ENCODE data around the gene GPR142.
A peak's percentile ranks its signal among the peaks of the same experiment; 100 is the strongest.

The GPR142 gene, protein sequence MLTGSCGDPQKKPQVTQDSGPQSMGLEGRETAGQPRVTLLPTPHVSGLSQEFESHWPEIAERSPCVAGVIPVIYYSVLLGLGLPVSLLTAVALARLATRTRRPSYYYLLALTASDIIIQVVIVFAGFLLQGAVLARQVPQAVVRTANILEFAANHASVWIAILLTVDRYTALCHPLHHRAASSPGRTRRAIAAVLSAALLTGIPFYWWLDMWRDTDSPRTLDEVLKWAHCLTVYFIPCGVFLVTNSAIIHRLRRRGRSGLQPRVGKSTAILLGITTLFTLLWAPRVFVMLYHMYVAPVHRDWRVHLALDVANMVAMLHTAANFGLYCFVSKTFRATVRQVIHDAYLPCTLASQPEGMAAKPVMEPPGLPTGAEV

DNA sequence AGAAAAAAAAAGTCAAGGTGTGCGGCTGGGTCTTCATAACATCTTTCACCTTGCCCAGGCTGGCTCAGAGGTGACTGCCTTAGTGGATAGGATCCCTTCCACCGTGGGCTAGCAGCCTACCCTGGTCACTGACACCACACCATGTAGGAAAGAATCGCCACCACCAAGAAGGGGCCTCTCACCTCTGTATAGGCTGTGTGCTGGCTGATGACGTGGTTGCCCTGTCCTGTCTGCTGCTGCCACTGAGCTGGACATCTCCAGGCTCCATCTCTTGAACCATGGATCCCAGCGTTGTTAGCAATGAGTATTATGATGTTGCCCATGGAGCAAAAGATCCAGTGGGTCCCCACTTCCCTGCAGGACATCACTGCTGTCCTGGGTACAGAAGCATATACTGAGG is at the start of gene GPR142:
TSS of gene GPR142 (plus strand) at position 301 of the 400 bp plus-strand sequence. CDS start 2,035 bp downstream, outside the sequence.
- no peak for DNase-seq (ENCODE audit: low read depth)

DNA sequence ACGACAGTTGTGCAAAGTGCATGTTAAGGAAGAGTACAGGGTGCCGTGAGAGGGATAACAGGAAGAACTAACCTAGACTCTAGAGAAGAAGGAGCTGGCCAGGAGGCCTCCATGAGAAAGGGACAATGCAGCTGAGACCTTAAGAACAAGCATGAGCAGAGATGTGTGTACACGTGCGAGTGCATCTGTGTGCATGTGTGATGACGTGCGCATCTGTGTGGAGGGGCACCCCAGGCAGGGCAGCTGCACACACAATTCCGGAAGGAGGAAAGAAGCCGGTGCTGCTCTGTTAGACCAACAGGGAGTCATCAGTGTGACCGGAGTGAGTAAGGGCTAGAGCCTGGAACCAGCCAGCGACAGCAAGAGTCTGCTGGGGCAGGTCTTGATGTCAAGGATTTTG is 48.9 kb upstream of the GPR142 start:
- DNase-seq (ENCODE audit: low read depth), result no peak

DNA sequence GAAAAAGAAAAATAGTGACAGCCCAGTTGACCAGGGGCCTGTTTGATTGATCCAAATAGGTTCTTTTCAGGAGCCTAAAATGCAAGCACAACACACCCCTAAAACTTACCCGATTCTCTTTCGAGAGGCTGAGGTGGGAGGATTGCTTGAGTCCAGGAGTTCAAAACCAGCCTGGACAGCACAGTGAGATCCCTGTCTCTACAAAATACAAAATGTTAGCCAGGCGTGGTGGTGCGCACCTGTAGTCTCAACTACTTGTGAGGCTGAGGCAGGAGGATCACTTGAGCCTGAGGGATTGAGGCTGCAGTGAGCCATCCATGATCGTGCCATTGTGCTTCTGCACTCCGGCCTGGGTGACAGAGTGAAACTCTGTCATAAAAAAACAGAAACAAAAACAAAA is 42.8 kb upstream of the GPR142 start:
- DNase-seq (ENCODE audit: low read depth), result no peak

DNA sequence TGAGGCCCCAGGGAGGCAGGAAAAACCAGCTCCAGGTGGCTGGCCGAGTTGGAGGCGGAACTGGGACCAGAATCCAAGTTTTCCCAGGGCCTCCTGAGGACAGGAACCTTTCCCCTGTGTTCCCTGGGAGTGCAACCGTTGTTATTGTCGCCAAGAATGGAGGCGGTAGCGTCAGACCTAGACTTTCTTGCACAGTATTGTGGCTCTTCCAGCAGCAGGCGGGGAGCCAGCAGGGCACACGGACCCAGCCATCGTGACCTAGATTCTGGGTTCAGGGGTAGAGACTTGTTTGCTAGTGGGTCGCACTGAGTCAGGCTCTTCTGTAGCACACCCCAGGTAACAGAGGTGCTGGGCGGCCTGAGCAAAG is 41.9 kb upstream of the GPR142 start:
- DNase-seq (ENCODE audit: low read depth), result no peak

DNA sequence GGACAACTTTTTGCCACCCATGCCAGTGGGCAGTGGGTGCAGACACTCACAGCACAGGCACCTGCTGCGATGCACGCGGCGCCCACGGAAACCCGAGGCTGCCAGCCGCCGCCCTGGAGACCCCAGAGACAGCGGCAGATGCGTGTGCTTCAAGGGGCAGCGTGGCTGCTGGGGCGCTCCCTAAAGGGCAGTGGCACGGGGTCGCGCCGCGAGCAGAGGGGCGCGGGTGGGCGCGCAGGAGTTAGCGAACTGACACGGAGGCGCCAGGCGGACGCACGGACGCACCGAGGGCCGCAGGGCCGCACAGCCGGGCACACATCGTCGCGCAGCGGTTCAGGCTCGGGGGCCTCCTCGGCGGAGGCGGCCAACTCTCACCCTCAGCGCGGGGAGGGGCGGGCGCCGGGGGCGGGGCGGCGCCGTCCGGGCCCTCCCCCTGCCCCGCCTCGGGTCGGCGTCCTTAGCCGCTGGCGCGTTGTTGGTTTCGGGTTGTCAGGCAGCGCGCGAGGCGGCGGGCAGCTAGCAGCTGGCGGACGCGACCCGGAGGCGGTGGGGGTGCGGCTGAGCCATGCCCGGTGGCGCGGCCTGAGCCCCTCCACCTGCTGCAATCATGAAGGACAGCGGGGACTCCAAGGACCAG is 41.4 kb upstream of the GPR142 start, which contains the start of gene KIF19:
TSS of gene KIF19 (plus strand) at position 484 of the 637 bp plus-strand sequence. CDS start at position 608, 124 bp downstream.
- peak; percentile 37 for DNase-seq (ENCODE audit: low read depth)

DNA sequence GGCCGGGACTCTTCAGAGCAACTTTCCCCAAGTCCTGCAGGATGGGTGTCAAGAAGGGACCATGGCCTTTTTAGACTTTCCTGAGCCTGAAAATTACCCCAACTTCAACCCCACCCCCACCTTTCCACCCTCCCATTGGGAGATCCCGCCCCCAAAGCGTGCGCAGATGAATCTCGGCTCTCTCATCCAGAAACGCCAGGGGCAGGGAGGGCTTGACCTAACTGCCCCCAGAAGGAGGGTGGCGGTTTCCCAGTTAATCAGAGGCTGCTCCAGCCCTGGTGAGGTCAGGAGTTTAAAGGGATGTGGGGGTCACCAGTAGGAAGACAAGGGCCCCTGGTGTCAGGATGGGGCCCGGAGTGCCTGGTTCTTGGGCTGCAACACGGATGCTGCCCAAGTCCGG is 40.8 kb upstream of the GPR142 start:
- DNase-seq (ENCODE audit: low read depth), result no peak

DNA sequence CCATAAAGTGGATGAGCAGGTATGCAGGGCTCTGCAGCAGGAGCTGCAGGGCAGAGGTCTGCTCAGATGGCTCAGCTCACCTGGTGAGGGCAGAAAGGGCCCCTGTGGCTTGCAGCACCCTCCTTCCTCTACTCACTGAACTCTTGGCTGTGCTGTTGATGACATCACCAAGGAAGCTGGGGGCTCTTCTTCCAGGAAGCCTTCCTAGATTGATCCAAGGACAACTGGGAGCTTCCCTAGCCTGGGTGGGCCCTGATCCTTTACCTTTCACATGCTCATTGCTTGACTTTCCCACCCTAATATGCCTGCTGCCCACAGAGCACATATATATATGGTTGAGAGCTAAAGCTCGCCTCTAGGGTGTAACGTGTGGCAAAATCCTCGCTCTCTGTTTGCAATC is 38.8 kb upstream of the GPR142 start:
- DNase-seq (ENCODE audit: low read depth), result no peak

DNA sequence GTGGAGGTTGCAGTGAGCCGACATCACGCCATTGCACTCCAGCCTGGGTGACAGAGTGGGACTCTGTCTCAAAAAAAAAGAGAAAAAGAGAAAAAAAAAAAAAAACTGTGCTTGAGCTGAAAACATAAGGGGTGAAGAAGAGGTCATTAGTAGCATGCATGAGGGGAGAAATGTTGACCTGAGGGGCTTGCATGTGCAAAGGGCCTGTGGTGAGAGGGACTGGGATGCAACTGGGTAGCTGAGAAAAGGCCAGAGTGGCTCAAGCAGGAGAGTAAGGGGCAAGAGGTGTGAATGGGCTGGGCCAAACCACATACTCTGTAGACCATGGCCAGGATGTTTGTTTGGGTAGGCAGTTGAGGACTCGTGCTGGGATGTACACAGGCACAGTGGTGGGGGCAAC is 37.9 kb upstream of the GPR142 start:
- DNase-seq (ENCODE audit: low read depth), result no peak

DNA sequence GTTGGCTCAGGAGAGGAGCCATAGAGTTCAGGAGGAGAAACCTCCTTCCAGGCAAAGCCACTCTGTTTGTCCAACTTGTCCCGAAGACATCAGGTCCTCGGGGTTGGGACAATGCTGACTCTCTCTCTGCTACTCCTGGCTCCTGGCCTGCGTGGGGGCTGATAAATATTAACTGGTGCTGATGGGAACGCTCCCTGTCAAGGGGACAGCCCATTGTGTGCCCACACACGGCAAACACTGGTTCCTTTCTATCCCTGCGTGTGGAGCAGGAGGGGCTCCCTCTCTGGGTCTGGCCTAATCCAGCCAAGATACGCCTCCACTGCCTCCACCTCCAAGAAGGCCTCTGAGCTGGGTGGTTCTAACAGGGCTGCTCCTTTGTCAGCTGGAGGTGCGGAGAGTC is 36.9 kb upstream of the GPR142 start:
- no peak for DNase-seq (ENCODE audit: low read depth)

DNA sequence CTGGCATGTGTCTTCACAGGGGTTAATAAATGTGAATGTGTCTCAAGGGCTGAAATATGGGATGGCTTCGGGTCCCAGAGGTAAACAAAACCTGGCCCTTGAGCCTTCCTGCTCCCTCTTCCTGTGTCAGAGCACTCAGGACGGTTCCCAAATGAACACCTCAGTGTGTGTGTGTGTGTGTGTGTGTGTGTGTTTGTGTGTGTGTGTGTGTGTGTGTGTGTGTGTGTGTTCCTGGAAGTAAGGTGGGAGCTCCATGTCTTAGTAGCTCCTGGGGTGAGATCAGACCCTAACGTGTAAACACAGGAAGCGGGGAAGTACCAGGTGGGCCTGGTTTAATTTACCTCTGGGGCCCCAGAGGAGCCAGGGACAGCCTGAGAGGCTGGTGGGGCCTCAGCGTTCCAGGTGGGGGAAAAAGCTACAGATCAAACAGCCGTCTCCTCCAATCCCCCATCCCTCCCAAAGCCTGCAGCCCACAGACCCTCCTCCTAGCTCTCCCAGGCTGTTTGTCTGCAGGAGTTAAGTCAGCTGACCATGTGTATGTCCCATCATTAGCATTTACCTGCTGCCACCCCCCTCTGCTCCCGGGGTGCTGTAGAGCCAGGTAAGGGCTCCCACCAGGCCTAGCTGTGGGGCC is 35.2 kb upstream of the GPR142 start:
- no peak for DNase-seq (ENCODE audit: low read depth)

DNA sequence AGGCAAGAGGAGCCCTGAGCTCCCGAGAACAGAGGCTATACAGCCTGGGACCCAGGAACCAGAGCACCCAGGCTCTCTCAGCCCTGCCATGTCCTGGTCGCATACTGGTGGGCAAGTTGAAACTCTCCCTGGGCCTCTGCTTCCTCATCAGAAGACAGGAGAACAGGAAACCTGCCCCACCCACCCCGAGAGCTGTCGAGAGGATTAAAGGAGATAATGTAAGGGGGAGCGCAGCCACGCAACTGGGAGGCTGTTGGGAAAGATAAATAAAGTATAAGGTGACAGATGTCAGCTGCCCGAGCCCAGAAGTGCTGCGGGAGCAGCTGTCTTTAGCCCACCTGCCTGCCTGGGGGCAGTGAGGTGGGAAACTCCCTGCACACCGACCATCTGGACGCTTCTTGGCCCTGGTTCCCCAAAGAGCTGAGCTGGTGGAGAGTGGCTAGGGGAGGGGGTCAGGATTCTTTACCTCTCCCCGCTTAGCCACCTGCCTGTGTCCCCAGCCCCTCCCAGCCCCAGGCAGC is 34.5 kb upstream of the GPR142 start:
- DNase-seq (ENCODE audit: low read depth), result no peak

DNA sequence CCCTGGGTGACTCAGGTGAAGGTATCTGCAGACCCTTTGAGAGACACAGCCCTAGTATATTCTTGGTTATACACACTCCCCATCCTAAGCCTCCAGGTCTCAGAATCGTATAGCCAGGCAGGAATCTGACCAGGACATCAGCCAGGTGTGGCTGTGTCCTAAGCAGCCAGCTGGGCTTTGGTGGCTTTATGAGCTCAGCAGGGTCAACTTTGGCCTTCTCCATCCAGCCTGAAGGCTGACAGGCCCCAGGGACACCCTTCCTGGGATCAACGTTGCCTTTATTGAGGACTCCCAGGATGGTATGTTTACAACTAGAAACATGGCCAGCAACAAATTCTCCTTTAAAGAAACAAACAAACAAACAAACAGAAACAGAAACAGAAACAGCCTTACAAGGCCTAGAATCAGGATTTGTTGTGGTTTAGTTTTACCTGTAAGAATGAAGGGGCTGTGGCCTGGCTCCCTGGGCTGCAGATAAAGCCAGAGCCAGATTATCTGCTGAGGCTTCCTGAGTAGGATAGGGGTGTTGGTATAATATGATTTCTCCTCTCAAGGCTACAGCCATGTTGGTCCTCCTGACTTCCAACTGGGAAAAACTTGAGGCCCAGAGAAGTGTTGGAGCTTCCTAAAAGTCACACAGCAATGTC is 32.8 kb upstream of the GPR142 start:
- no peak for DNase-seq (ENCODE audit: low read depth)

DNA sequence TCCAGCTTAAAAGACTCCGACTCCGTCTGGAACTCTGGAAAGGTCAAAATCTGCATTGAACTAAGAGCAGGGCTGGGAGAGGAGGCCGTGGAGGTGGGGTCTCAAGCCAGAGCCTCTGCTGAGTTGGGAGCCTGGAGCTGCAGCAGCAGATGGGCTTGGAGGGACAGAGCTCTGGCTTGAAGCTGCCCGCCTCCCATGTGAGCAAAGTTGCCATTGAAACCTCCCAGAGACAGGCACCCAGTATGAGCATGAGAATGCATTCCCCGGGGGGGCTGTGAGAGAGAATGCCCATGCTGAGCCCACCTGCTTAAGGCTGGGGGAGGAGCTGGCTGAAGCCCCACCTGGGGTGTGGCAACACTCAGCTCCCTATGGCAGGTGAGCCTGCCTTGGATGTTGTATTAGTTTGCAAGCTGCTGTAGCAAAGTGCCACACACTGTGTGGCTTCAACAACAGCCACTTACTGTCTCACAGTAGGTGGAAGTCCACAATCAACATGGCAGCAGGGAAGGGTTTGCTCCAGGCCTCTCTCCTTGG is 31.7 kb upstream of the GPR142 start:
- no peak for DNase-seq (ENCODE audit: low read depth)

DNA sequence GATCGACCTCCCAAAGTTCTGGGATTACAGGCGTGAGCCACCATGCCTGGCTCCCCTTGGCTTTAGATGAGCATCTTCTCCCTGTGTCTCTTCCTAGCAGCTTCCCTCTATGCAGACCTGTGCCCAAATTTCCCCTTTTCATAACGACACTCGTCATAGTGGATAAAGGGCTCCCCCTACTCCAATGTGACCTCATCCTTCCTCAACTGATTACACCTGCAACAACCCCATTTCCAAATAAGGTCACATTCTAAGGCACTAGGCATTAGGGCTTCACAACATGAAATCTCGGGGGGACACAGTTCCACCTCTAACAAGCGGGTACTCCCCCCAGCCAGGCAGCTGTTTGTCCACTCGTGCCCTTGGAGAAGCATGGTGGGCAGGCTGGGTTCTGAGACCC is 31.0 kb upstream of the GPR142 start:
- DNase-seq (ENCODE audit: low read depth), result no peak

DNA sequence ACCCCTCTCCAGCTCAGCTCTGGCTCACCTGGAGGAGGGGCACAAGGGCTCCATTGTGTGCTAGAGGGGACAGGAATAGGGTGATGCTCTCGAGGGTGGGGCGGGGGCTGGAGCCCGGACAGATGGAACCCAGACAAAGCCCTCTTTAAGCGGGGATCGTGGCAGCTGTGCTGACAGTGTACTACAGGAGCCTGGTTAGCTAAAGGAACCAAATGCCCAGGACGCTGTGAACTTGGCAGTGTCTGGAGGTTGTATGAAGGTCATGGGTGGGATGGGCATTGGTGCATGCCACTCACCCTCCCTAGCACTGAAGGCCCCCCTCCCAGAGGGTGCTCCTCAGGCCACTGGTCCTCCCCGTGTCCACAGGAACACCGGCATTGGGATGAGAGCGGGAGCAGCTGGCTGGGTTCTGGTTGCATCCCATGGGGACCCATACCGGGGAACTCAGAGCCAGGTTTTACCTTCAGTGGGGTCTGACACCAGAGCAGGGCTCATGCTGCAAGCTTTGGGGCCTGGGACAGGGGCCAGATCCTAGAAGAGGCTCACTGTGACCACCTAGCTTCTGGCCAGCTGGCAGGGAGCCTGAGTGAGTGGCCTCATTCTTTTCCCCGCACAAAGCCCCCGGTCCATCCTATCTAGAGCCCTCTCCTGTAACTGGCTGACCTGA is 29.3 kb upstream of the GPR142 start:
- DNase-seq (ENCODE audit: low read depth), result no peak

DNA sequence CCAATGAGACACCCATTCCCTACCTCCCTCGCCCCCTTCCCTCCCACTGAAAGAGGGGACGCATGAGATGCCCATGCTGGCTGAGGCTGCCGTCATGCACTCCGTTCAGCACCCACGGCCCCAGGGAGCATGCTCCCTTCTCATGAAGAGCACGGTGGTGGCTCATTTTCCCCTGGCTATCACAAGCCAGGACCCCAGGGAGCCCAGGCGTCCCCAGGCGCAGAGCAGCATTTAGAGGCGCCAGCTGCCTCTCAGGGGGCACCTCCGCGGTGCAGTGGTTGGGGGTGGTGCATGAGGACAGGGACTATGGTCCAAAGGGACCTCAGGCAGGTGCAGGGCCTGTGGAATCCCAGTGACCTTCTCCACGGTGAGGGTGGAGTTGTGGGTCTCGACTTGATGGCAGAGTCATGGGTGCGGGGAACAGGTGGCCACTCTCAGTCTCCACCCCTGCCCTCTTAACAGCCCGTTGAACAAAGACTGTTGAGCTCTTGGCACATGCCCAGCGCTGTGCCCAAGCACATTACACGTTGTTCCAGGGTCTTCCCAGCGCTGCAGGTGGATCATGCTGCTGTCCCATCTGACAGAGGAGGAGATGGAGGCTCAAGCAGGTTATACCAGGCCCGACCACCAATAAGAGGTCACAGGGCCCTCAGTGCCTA is 27.6 kb upstream of the GPR142 start:
- no peak for DNase-seq (ENCODE audit: low read depth)

DNA sequence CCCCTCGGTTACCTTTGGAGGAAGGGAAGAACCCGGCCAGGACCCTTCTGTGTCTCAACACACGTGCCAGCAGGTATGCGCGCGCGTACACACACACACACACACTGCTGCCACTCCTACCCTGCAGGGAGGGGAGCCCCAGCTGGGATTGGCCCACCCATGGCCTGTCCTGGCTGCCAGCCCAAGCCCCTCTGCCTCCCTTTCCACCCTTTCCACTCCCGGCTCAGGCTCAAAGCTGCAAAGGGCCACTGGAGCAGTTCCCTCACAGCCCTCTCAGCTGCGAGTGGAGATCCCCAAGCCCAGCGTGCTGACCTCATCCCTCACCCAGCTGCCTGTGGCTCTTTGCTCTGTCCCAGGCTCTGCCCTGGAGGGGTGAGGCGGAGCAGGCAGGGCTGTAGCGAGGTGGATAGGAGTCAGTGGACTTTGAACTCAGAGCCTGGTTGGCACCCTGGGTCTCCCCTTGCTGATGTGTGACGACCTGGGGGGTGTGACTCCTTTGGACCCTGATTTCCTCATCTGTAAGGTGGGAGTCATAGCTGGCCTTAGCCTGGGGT is 26.8 kb upstream of the GPR142 start:
- no peak for DNase-seq (ENCODE audit: low read depth)

DNA sequence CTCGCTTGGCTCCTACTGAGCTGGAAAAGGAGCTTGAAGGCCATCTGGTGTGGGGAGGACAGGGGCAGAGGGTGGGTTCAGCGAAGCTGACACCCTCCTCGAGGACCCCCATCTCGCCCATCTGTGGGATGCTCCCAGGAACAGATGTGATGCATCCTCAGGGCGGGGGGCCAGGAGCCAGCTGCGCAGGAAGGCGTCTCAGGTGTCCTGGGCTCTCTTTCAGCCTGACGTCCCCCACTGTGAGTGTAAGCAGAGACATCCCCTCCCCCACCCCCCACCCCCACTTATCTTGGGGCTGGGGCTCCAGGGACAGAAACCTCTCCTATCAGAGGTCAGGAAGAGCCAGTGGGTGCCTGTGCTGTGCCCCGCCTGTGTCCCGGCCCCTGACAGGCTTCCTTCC is 25.1 kb upstream of the GPR142 start:
- no peak for DNase-seq (ENCODE audit: low read depth)

DNA sequence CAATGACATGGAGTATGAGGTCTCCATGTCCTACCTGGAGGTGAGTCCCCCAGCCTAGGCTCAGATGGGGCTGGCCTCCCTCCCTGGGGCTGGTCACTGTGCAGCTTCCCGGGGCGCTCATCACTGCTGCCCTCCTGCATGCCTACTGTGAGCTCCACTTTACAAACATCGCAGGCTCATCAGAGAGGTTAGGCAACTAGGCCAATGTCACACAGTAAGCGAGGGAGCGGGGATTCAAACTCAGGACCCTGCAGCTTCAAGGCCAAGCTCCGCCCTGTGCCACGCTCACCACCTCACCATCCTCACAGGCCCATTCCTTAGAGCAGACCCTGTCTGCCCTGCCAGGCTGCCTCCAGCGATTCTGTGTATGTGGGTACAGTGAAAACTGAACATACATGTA is 24.2 kb upstream of the GPR142 start:
- DNase-seq (ENCODE audit: low read depth), result no peak

DNA sequence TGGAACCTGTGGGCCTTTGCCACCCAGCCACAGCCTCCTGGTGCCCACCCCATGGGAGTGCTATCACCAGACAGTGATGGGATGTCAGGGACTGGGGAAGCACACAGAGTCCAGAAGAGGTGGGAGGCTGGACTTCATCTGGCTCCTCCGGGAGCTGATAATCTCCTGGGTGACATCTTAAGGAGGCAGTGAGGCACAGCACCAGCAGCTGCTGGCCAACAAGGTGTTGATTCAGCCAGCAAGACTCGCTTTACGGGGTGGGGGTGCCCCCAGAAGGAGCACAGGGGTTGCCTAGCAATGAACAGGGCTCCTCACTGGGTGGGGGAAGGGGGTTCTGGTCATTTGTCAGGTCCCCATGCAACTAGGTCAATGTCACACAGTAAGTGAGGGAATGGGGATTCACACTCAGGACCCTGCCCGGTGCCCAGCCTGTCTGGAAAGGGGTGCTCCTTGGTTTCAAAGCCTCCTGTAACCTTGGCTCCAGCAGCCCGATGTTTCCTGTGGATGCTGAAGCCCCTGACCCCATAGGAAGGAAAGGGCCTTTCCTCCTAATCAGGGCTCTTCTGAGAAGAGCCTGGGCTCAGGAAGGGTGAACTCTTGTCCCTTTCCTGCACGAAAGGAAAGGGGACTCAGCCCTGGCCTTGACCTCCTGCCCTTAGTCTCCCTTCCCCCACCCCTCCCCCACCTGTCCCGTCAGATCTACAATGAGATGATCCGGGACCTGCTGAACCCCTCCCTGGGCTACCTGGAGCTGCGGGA is 23.6 kb upstream of the GPR142 start:
- no peak for DNase-seq (ENCODE audit: low read depth)
